ENCODE measurements around the gene ARMC7. TPM values are rescaled to one million over a fixed set of nuclear protein-coding genes. Genes with fewer than 3 reads are reported as not detected.

ARMC7 gene
- total and polyA plus RNA-seq, 2 of the 13 experiments (the other 11 are each of a cell fraction or from before 2014, with no cell fraction given): 3.9 to 4.2 TPM

GRCh38 chr17:75086496-75087181 lies 23.1 kb upstream of the ARMC7 start (continued):
- TF ChIP-seq KLF6 (CRISPR knock-in tag; IDR thresholded peaks at IDR 0.05): no peak; the same call in 1 of the 2 replicates
- TF ChIP-seq FOXP1 (IDR thresholded peaks at IDR 0.05): no peak
- peak; percentile 23; the same call in 1 of the 2 replicates for TF ChIP-seq FOXP1 (CRISPR knock-in tag; IDR thresholded peaks at IDR 0.05)
- TF ChIP-seq NR2C2 (CRISPR knock-in tag; IDR thresholded peaks at IDR 0.05; ENCODE audit: borderline replicate concordance): peak; percentile 73
- TF ChIP-seq ZNF136 (CRISPR knock-in tag; IDR thresholded peaks at IDR 0.05; ENCODE audit: low read depth): no peak
- TF ChIP-seq MXD3 (CRISPR knock-in tag; IDR thresholded peaks at IDR 0.05): peak; percentile 25; the same call in 1 of the 2 replicates
- no peak for TF ChIP-seq HOXA7 (CRISPR knock-in tag; IDR thresholded peaks at IDR 0.05)
- no peak for TF ChIP-seq RORA (CRISPR knock-in tag; IDR thresholded peaks at IDR 0.05)
- no peak for TF ChIP-seq ZNF574 (CRISPR knock-in tag; IDR thresholded peaks at IDR 0.05)
- TF ChIP-seq TFE3 (CRISPR knock-in tag; IDR thresholded peaks at IDR 0.05): no peak
- no peak for TF ChIP-seq ZNF788 (CRISPR knock-in tag; IDR thresholded peaks at IDR 0.05; ENCODE audit: borderline replicate concordance)
- no peak for TF ChIP-seq ZNF121 (CRISPR knock-in tag; IDR thresholded peaks at IDR 0.05)
- TF ChIP-seq SATB2 (CRISPR knock-in tag; IDR thresholded peaks at IDR 0.05): 0 out of 2 replicates have a peak, but pooled peaks have one; percentile 57
- TF ChIP-seq ZBED4 (CRISPR knock-in tag; IDR thresholded peaks at IDR 0.05; ENCODE audit: borderline replicate concordance): no peak; the same call in 1 of the 2 replicates
- no peak for TF ChIP-seq SIX4 (CRISPR knock-in tag; IDR thresholded peaks at IDR 0.05)
- TF ChIP-seq HDAC1 (CRISPR knock-in tag; IDR thresholded peaks at IDR 0.05): no peak
- no peak for TF ChIP-seq ZNF329 (CRISPR knock-in tag; IDR thresholded peaks at IDR 0.05; ENCODE audit: low read depth)
- TF ChIP-seq ZNF367 (CRISPR knock-in tag; IDR thresholded peaks at IDR 0.05; ENCODE audit: borderline replicate concordance): no peak
- TF ChIP-seq U2AF2 (IDR thresholded peaks at IDR 0.05; ENCODE audit: low read depth, low read length): no peak
- TF ChIP-seq ZBTB34 (CRISPR knock-in tag; IDR thresholded peaks at IDR 0.05): no peak
- TF ChIP-seq POLR2AphosphoS2 (IDR thresholded peaks at IDR 0.05; ENCODE audit: low read depth, low read length): no peak
